SH-SY5Y (cell line): Measurements from ENCODE around the gene RCBTB2.

ENCODE experiments used
- GATA2 ChIP-seq: IDR thresholded peaks from 2 replicates; pipeline ENCODE4 v1.6.1; 2011; ENCODE audit warnings: mild to moderate bottlenecking, low read depth, low read length
- GATA3 ChIP-seq: IDR thresholded peaks from 2 replicates; pipeline ENCODE4 v1.6.1; 2011; ENCODE audit warnings: low read depth, mild to moderate bottlenecking, low read length, moderate library complexity

The RCBTB2 gene

DNA sequence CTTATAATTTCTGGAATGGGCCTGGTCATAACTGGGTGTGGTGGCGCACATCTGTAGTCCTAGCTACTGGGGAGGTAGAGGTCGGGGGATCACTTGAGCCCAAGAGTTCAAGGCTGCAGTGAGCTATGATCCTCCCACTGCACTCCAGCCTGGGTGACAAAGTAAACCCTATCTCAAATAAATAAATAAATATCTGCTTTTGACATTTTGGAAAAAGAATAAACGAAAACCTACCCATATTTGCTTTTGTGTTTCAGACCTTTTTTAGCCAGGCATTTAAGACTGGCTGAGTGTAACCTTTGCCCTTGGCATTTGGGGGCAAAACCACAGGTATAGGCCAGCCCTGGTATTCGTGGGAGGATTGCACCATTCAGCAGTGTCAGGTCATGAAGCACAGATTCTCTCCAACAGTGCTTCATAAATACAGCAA is 14.8 kb upstream of the RCBTB2 start:
- no peak for TF ChIP-seq GATA2
- TF ChIP-seq GATA3 = no peak

DNA sequence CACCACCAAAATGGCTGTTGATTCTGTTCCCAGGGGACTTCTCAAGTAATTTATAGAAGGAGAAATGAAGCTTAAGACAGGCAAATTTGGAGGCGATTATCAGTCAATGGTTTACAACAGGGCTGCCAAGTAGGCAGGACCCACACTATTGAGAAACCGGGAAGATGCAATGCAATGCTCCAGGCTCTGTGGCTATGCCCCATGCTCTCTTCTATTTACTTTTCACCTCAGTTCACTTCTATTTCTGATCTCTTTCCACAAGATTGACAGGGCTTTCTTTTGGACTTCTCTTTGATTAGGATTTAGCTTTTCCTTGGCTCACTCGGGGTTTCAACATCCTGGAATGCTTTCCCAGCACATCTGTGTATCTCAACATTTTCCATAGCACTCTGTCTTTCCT is 12.7 kb upstream of the RCBTB2 start:
- TF ChIP-seq GATA3 (no peak), GATA2 (no peak)

DNA sequence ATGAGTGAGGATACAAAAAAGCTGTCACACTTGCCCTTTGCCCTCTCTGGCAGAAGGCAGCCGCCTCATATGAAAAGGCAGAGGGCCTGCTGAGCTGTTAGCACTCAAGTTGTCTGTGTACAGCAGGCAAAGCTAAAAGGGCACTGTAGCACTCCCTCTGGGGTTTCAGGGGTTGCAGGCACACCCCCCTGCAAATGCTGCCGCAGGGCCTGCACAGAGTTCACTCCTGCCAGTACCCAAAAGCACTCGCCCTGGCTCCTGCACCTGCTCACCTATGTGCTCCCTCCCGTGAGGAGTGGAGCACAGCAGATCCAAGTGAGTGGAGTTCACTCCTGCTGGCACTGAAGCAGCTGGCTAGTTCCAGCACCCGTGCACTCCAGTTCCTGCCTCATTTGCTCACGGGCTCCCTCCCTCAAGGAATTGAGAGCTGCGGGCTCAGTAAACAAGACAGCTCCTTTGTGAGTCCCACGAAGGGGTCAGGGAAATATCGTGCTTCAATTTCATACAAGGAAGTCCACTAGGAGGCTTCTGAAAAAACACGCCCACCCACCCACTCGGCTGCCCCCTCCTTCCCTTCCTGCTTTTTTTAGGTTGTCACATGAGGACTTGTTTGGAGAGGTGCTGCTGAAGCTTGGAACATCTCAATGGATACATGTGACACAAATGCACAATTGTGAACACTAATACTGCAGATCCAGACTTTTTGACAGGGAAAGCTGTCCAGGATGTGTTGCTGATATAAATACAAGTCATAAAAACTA is 9.9 kb upstream of the RCBTB2 start:
- TF ChIP-seq GATA2 (no peak), GATA3 (no peak)

DNA sequence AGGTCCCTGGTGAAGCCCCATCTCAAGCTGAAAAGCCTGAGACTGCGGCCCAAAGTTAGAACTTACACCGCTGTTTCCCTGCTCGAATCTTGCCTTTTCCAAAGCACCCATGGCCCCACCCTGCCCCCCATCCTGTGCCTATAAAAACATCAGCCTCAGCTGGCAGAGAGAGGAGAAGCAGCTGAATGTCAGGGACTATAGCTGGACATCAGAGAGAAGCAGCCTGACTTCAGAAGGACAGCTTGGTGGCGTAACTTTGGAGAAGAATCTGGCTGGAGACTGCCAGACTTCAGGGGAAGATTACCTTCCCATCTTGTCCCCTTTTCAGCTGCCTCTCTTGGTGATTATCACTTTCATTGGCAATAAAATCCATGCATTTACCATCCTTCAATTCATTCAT is 9.3 kb upstream of the RCBTB2 start:
- no peak for TF ChIP-seq GATA3

DNA sequence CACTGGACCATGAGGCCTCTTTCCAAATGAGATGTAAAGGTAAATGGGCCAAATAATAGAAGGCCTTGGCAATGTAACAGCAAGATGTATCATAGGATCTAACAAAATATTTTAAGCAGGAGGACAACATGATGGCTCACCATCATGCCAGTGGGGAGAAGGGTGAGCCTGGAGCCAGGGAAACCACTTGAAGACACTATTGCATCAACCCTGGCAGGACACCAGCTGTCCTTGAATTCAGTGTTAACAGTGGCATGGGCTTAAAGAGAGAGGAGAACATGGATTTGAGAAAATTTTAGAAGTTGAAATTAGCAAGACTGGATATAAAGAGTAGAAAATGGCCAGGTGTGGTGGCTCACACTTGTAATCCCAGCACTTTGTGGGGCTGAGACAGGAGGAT is 6.7 kb upstream of the RCBTB2 start:
- TF ChIP-seq GATA2 = no peak
- no peak for TF ChIP-seq GATA3

DNA sequence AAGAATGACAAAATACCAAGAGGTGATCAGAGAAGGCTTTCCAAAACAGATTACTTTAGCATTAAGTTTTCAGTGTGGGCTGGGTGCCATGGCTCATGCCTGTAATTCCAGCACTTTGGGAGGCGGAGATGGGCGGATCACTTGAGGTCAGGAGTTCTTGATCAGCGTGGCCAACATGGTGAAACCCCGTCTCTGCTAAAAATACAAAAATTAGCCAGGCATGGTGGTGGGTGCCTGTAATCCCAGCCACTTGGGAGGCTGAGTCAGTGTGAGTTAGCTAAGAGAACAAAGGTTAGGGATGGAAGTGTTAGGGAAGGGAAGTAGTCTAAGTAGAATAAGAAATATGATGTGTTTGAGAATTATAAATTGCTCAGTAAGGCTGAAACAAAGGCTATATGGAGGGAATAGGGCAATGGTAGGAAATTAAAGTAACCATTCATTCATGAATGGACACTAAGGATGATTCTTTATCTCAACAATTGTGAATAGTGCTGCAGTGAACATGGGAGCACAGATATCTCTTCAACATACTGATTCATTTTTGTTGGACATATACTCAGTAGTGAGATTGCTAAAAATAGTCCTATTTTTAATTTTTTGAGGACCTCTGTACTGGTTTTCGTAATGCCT is 3.9 kb upstream of the RCBTB2 start:
- no peak for TF ChIP-seq GATA3
- no peak for TF ChIP-seq GATA2

DNA sequence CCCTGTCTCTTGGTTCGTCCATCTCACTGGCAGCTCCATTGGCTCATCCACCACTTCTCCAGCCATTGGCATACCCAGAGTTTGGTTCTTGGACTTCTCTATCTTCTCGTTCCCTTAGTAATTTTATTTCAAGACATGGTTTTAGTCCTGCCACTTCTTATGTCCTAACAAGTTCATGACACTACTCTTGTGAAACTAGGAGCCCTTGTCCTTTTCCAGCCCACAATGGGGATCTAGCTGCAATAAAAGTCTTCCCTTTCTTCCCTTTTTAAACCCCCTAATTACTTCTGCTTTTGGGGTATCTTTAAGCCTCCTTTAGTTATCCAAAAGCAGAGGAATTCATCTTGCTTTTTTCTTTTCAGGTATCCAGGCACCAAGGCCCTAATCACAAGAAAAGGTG is 2.9 kb upstream of the RCBTB2 start:
- TF ChIP-seq GATA3 (no peak), GATA2 (no peak)

DNA sequence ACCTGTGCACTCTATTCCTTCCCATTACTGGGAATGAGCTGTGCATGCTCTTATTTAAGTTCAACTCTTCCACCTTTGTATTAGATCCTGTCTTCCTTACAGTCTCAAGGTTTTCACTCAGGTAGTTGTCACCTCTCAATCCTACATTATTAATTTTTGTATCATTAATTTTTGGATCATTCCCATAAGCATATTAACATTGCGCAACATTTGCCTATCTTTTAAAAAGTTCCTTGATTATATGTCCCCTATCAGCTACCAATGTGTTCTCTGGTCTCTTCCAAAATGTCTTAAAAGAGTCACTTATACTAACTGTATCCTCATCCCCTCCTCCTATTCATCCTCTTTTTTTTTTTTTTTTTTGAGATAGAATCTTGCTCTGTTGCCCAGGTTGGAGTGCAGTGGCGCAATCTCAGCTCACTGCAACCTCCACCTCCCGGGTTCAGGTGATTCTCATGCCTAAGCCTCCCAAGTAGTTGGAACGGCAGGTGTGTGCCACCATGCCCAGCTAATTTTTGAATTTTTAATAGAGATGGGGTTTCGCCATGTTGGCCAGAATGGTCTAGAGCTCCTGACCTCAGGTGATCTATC is 2.1 kb upstream of the RCBTB2 start:
- TF ChIP-seq GATA3 (no peak), GATA2 (no peak)

DNA sequence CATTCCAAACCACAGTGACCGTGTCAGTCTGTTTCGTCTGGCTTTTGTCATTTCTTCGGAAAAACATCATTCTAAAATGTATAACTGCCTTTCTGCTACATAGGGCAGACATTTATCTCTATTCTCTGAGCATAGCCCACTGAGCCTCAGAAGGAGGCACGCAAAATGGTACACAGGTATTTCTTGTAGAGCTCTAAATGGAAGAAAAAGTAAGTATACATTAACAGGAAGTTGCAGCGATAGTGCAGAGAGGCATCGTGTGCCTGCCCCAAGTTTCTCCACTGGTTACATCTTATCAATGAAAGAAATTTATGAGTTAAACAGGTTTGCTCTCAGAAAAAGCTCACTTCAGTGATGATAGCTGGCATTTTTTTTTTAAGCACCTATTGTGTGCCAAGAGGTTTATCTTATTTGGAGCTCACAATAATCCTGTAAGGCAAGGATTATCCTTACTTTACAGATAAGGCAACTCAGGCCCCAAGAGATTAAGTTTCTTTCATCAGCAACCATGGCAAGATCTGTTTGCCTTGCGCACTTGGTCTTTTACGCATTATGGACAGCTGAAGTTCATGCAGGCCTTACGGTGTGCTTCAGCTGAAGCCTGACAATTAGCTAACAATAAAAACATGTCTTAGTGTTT is 1.2 kb upstream of the RCBTB2 start:
- TF ChIP-seq GATA3 (no peak), GATA2 (no peak)

DNA sequence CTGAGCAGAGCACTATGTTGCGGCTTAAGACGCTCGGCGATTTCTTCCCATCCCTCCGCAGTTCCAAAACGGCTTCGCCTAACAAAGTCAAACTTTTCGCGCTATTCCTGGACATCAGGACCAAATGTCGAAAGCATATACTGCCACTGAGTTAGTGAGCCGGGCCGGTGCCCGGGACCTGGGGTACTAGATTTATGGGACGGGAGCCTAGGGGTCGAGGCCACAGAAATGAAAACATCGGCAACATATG is 699 bp downstream of the RCBTB2 start:
- no peak for TF ChIP-seq GATA3
- no peak for TF ChIP-seq GATA2

DNA sequence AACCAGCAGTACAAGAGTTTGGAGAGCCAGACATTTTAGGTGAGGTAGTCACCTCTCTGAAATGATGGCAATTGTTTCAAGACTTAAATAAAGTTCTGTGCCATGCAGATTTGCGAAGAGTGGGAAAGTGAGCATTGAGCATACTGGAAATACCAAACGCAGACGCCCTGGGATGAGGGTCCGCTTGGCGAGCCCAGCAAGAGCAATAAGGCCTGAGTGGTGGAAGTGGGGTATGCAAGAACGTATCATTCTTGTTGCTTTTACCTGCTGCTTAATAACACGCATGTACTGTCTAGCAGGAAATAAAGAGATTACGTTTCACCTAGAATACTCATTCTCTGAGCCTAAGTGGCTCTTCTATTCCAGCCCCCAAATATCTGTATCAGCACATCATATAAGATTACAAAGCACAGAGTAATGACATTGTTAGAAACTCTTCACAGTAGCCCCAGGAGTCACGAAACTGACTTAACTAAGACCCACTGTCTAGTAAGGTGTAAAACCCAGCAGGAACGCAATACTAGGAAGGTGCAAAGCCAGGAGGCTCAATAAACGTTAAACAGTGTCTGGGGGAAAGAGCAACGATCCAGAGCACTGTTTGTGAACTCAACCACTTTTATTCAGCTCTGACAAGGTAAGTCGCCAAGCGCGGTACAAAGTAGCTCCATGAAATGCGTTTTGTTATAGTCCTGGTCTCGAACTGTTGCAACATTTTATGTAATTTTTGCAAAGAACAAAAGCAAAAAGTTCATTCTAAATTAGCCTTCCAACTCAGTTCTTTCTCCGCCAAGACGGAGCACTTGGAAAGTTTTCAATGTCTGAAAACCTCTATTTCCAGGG is 1.2 kb downstream of the RCBTB2 start:
- TF ChIP-seq GATA3 = no peak
- no peak for TF ChIP-seq GATA2

DNA sequence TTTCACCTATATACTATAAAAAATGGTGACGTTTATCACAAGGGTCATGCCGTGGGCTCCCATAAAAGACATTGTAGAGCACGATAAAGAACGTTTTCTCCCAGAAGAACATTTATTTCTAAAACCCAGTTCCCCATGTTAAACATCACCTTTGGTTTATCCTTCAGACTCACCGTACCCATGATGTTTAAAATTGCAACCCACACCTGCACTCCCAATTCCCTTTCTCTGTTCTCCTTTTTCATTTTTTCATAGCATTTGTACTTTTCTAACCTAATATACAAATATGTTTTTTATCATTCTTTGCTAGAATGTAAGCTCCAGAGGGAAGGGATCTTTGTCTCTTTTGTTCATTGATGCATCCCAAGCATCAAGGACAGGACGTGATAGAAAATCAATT is 2.0 kb downstream of the RCBTB2 start:
- TF ChIP-seq GATA2 = no peak

DNA sequence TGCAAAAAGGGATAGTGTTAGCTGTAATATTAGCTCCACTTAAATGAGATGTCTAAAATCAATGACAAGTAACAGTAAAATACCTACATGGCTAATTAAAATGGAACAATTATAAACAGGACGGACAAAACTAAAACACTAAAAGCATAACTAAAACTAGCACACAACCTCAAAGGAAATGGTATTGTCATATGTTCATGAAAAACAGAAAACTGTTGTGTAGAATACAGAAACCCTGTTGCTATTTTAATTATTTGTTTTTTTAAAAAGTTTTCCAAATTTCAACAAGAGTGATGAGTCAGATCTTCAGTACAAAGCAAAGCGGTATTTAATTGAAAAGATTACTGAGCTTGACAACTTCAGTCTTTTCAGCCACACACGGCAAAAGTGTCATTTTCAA is 4.2 kb downstream of the RCBTB2 start:
- TF ChIP-seq GATA2 (no peak), GATA3 (no peak)

DNA sequence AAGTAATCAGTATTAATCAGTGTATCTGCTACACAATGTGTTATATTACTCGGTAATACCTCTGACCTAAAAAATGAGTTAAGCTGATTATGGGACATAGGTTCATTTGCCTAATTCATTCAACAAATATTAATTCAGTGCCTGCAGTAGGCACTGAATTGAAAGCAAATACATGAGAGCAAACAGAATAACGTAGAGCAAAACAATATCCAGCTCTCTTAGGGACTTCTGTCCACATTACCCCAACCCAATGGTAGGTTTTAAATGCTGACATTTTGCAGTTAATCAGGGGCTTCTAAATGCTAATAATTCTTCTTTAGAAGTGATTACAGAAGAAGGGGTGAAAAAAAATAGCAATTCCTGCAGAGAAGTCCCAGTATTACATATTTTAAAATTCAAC is 4.9 kb downstream of the RCBTB2 start:
- no peak for TF ChIP-seq GATA3
